Cardiac septum (tissue), 1 donor: Measurements from ENCODE around the gene REL. TPM values are rescaled to one million over a fixed set of nuclear protein-coding genes. Genes with fewer than 3 reads are reported as not detected.
A peak's percentile ranks its signal among the peaks of the same experiment; 100 is the strongest.

Experiments
- DNase-seq: peaks from one replicate; pipeline ENCODE4 v3.0.0-alpha.2; 2020; ENCODE audit warnings: low spot score
- intact Hi-C: fragments of 100-400 bp; cut with DNase I; formaldehyde crosslinking; loops from one replicate; pipeline ENCODE4 v1.14.0; 2022
- long read RNA-seq: library from polyadenylated mRNA; unstranded; transcript quantifications from one replicate; pipeline ENCODE4 v2.0.0, GENCODE V29; 2021
- total RNA-seq: library from RNA; stranded (reverse); fragmentation: NEBNext Ultra II Directional; extraction: Animal tissue kit (Norgen Biotek cat#: 25700); gene quantifications from one replicate; pipeline ENCODE4 v1.2.1, GENCODE V29; 2021
- donor health status: DM: no; HTN: no; CAD: no.

Gene REL
- total RNA-seq, result 5.7 TPM
- long read RNA-seq, partial matches to known transcripts, result 0 of 2 reads
- long read RNA-seq, other reads (novel, unspliced or antisense), result 1 of 2 reads

GRCh38 chr2:60881047-60881932, at the start of gene REL:
REL (plus strand) TSS chr2:60881574; CDS start chr2:60881841, 267 bp downstream.
- peak; percentile 97 for DNase-seq
- intact Hi-C loops, result loop anchor here (1.0 to 5.0 kb wide), 3 partner anchors 124 to 296 kb away; partner anchors contain the start of genes PAPOLG and PEX13

DNA sequence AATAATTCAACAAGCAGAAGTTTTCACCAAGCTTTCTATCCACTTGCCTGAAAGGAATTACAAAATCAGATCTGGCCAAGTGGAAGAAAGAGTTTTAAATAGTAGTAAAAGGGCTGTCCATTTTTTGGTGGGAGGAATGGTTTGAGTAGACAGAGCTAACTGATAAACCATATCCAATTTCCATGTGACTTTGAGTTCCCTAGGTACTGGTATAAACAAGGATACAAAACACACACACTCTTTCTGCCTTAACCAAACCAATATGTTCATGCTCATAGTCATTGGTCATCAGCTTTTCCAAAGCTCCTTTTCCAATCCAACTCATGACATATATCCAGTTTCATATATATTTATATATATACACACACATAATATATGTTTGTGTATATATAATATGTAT, 49.5 kb upstream of the REL start:
- intact Hi-C loops, result no loop called here
- DNase-seq, result no peak

DNA sequence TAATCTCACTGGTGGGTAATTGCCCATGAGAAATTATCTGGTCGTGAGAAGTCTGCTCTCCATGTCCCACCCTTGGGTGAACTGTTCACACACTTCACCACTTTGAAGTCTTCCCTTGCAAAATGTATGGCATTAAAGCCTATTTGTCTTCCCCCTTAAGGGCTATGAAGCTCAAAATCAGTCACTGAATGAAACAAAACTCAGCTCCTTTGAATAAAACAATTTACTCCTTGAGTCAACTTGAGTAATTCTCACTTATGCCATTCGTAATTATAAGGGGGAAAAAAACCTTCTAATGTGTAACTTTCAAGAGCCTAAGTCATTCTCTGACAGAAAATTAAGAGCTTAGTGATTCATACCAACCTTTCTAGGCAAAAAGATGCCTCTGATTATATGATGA, 48.8 kb upstream of the REL start:
- no peak for DNase-seq
- intact Hi-C loops, result no loop called here

- no peak for DNase-seq
- intact Hi-C loops, result no loop called here
These were observed 47.1 kb upstream of the REL start for GRCh38 chr2:60834270-60834717.

DNA sequence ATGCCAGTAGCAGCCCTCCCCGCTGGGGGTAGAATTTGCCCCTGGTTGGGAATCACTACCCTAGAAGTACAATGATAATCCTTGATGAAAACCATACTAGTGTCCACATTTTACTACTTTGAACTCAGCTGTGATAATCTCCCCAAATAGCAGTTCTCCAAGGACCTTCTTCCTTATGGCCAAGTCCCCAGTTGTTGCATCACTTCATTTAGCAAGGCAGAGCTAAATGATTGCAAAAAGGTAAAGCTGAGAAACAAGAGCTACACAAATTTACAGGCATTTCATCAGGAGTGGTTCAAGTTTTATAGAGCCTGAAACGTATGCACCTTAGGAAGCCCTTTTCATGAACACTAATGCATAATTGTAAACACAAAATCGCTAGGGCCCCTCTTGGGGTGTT, 44.9 kb upstream of the REL start:
- intact Hi-C loops, result no loop called here

DNA sequence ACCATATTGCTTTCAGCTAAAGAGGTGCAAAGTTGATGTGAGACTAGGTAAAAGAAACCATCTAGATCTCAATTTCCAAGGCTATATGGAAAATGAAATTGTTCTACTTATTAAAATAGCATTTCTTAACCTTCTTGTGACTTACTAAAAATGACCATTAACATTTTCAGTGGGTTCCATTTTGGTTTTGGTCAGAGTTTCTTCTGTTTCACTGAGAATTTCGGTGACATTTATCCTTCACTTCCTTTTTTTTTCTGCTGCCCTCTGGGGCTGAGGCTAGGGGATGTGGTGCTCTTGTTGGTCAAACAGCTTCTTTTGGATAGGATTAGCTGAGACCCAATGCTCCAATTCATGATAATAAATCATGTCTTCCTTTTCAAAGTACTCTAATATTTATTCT, 44.3 kb upstream of the REL start:
- no peak for DNase-seq
- intact Hi-C loops, result no loop called here

More for the DNA sequence above, 44.9 kb upstream of the REL start:
- no peak for DNase-seq

GRCh38 chr2:60838481-60838880, 42.9 kb upstream of the REL start:
- intact Hi-C loops, result no loop called here
- DNase-seq, result no peak

DNA sequence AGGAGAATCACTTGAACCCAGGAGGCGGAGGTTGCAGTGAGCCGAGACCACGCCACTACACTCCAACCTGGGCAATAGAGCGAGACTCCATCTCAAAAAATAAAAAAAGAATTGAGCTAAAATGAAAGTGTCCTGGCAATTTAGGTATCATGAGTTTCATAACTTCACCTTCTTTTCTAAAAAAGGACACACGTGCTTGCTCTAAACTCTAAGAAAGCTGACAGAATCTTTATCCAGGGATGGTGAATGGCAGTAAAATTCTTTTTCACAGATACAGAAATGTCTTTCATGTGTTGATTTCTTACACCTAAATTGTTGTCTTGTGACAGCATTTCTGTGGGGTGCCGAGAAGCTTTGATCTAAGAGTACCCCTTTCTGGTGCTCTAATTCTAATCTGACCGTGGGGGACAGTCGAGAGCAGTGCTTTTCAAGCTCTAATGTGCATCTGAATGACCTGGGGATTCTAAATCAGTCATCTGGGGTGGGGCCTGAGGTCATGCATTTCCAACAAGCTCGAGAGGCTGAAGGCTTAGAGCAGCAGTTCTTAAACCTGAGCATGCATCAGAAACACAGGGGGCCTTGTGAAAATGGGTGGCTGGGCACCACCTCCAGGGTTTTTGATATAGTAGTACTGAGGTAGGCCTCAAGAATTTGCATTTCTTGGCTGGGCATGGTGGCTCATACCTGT, 42.1 kb upstream of the REL start:
- no peak for DNase-seq
- intact Hi-C loops, result no loop called here

DNA sequence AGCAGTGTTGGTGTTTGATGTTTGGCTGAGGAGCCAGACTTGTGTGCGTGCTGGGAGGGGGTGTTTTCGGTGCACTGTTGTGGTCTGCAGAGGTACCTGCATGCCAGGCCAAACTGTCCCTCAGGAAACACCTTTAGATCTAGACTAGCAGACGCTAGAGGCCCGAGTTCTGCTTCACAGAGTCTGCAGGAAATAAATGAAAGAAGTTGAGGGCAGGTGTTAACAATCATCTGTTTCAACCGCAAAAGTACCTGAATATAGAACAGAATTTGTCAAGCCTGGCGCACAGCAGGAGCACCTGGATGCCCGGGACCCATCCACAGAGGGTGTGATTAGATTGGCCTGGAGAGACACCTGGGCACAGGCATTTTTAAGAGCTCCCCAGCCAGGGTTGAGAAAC, 40.5 kb upstream of the REL start:
- intact Hi-C loops, result no loop called here
- DNase-seq, result no peak

DNA sequence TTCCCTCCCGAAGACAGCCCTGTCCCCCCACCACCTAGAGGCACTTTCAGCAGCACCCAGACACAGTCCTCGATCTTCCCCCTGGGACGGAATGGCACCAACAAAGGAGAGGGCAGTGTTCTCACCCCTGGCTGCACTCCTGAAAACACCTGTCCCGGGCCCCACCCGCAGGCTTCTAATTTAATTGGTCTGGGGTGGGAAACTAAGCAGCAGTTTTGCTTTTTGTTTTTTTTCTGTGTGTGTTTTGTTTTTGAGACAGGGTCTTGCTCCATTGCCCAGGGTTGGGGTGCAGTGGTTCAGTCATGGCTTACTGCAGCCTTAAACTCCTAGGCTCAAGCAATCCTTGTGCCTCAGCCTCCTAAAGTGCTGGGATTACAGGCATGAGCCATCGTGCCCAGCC, 38.4 kb upstream of the REL start:
- intact Hi-C loops, result no loop called here
- DNase-seq, result no peak

- intact Hi-C loops, result no loop called here
- DNase-seq, result no peak
These were observed 37.3 kb upstream of the REL start for GRCh38 chr2:60844105-60844504.

- intact Hi-C loops, result no loop called here
- DNase-seq, result no peak
These were observed 33.5 kb upstream of the REL start for GRCh38 chr2:60847854-60848253.

- intact Hi-C loops, result no loop called here
- no peak for DNase-seq
These were observed 32.2 kb upstream of the REL start for GRCh38 chr2:60849187-60849586.

DNA sequence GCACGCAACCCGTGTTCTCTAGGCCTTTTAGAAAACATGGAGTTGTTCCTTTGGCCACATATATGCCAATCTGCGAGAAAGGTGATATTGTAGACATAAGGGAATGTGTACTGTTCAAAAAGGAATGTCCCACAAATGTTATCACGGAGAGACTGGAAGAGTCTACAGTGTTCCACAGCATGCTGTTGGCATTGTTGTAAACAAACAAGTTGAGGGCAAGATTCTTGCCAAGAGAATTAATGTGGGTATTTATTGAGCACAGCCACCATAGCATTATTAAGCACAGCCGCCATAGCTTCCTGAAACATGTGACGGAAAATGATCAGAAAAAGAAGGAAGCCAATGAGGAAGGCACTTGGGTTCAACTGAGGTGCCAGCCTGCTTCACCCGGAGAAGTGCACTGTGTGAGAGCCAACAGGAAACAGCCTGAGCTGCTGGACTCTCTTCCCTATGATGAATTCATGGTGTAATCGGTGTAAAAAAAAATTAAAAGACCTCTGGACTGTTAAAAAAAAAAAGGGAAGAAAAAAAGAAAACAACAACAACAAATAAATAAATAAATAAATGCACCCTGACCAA, 29.0 kb upstream of the REL start:
- intact Hi-C loops, result no loop called here
- no peak for DNase-seq

- intact Hi-C loops, result no loop called here
- no peak for DNase-seq
These were observed 27.8 kb upstream of the REL start for GRCh38 chr2:60853531-60853930.

DNA sequence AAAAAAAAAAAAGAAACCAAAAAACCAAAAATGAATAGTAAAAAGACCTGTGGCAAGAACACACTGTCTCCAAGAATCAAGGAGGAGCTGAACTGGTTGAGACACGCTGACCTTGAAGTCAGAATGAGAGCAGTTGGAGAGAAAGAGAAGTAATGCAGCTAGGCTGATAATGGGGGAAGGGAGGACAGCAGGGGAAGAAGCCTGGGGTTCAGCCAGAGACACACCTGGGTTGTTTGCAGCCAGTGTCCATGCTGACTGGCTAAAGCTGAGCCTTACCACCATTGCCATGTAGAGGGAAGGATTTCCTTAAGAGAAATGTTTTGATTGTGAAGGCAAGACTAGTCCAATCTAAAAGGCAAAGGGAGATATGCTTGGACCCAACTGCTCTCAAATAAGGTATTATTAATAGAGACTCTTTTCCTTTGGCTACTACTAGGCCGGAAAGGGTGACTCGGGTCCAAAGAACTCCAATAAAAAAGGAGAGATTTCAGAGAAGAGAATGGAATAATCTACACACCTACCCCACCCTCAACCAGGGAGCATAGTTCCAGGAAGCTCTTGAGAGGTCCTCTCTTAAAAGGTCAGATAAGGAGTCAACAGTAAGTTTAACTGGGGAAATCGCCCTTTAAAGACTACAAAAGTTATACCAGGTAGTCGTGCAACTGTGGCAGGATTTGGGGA, 25.2 kb upstream of the REL start:
- intact Hi-C loops, result no loop called here
- DNase-seq, result no peak

DNA sequence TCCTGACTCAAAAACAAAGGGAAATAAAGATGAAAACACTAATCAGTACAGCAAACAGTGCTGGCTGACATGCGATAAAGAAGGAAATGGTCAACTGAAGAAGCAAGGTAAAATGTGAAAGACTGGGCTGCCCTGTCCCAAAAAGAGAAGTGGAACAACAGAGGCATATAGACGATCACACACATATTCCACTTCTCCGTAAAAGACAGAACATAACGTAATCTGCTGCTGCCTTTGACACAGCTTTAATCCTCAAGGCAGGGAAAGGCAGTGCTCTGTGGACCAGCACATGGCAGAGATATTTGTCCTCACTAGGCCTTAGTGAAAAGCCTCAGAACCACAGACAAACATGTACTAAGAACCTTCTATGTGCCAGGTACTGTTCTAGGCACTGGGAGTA, 24.3 kb upstream of the REL start:
- intact Hi-C loops, result no loop called here
- no peak for DNase-seq

- intact Hi-C loops, result no loop called here
These were observed 22.5 kb upstream of the REL start for GRCh38 chr2:60858897-60859311.

GRCh38 chr2:60861736-60862135, 19.6 kb upstream of the REL start:
- intact Hi-C loops, result no loop called here
- DNase-seq, result no peak

More at GRCh38 chr2:60858897-60859311, 22.5 kb upstream of the REL start:
- no peak for DNase-seq

GRCh38 chr2:60862642-60863041, 18.7 kb upstream of the REL start:
- DNase-seq, result no peak
- intact Hi-C loops, result no loop called here
